AML-193 (cell line): Measurements from ENCODE around the gene DRC7.

Source experiments
- DNase-seq, 2 experiments: peaks; one replicate each; lab custom pipeline; 2025; lab: John Stamatoyannopoulos, UW

DRC7 gene

DNA sequence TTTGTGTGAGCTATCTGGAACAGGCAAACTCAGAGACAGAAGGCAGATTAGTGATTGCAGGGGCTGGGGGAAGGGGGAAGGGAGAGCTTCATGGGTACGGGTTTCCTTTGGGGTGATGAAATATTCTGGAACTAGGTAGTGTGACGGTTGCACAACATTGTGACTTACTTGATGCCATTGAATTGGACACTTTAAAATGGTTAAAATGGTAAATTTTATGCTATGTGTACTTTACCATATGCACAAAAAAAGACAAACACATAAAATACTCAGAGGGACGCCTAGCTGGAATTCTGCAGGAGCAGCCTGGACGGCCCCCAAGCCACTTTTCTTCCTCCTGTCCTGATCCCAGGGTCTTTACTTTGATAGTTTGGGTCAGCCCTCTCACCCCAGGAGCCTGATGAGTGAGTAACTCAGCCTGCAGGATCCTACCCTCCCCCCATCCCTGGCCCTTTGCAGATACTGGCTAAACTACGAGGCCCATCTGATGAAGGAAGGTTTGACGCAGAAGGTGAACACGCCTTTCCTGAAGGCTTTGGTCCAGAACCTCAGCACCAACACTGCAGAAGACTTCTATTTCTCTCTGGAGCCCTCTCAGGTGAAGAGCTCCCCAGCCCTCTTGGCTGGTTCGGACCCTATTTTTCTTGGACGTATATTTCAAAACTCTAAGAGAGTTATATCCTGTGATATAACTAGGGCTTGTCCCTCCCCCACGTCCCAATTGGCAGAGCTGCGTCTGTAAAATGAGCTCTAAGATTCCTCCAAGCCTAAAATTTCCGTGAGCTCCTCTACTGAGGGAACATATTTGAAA is 18.7 kb upstream of the DRC7 start:
- DNase-seq: peak; percentile 85 to 86

DNA sequence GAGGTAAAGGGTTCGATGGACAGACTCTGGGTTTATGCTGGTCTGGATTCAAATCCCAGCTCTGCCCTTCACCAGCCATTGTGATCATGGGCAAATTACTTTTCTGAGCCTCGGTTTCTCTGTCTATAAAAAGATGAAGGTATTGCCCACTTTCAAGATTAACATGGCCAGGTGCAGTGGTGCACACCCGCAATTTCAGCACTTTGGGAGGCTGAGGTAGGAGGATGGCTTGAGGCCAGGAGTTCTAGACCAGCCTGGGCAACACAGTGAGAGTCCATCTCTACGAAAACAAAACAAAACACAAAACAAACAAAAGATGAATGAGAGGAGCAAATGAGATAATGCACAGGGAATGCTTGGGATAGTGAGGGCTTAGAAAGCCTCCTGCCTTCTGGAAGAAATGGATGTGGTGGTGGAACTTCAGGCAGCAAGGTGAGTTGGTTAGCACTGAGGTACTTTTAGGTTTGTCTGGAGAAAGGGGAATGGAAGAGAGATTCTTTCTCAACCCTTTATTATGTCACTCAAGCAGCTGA is 18.0 kb upstream of the DRC7 start:
- DNase-seq: no peak

DNA sequence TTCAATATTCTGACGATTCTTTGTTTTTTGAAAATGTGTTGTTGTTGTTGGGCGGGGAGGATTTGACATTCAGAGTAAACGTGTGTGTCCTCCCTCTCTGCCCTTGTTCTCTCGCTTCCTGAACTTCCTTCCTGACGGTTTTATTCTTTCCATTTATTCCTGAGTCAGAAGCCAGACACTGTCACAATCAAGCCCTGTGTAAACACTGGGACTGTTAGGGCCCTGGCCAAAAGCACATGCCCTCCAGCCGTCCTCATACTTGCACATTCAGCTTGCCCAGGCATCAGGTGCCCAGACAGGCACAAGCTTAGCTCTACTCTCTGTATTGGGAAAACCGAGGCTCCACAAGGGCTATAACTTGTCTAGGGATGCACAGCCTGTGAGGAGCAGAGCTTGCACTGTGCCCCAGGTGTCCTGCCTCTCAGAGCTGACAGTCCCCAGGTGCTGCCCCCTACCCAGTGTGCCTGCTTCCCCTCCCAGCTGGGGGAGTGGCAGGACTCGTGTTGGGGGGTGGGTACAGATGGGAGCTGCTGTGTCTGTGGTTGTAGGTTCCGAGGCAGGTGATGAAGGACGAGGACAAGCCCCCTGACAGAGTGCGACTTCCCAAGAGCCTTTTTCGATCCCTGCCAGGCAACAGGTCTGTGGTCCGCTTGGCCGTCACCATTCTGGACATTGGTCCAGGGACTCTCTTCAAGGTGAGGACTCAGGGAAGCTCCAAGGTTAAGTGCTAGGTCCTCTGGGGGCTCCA is 16.8 kb upstream of the DRC7 start:
- DNase-seq: no peak

DNA sequence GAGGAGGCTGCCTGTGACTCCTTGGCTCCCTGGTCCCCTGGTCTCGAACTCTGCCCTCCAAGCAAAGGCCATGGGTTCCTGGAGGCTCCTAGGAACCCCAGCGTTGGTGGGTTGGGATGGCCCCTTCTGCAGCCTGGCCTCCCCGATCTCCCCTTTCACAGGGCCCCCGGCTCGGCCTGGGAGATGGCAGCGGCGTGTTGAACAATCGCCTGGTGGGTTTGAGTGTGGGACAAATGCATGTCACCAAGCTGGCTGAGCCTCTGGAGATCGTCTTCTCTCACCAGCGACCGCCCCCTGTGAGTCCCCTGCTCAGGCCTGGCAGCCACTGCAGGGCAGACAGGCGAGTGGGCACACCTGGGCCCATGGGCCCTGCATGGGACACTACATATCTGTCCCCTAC is 15.6 kb upstream of the DRC7 start:
- no peak for DNase-seq

DNA sequence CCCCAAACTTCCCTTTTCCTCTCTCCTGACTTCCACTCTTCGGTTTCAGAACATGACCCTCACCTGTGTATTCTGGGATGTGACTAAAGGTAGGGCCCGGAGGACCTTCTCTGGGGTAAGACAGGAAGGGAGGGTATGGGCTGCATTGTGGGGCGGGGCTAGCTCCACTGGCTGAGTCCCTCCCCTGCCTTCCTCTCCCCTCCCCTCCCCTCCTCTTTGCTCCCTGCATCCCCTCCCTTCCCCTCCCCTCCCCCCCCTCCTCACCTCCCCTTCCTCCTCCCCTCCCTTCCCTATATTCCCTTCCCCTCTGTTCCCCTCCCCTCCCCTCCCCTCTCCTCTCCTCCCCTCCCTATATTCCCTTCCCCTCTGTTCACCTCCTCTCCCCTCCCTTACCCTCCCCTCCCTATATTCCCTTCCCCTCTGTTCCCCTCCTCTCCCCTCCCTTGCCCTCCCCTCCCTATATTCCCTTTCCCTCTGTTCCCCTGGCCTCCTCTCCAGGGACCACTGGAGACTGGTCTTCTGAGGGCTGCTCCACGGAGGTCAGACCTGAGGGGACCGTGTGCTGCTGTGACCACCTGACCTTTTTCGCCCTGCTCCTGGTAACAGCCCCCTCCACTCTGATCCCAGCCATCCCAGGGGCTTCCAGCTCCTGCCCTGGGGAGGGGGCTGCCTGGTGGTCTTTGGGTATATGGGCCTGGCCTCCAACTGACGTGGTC is 14.7 kb upstream of the DRC7 start:
- DNase-seq: no peak

DNA sequence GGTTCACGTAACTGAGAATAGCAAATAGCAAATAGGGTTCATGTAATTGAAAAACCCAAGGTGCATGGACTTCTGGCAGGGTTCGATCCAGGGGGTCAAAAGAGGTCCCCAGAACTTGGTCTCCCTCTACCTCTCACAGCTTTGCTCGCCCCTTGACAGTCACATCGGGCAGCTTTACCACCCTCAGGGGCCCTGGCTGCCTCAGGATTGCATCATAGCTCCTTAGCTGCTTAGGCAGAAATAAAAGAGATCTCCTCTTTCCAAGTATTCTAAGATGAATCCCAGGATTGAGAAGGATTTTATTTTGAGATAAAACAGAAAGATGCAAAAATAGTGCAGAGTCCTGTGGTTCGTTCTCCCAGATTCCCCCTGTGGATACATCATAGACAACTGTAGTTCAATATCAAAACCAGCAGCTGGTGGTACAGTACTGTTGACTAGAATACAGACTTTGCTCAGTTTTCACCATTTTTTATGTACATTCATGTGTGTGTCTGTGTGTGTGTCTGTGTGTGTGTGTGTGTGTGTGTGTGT is 13.7 kb upstream of the DRC7 start:
- DNase-seq: peak; percentile 16 to 17

DNA sequence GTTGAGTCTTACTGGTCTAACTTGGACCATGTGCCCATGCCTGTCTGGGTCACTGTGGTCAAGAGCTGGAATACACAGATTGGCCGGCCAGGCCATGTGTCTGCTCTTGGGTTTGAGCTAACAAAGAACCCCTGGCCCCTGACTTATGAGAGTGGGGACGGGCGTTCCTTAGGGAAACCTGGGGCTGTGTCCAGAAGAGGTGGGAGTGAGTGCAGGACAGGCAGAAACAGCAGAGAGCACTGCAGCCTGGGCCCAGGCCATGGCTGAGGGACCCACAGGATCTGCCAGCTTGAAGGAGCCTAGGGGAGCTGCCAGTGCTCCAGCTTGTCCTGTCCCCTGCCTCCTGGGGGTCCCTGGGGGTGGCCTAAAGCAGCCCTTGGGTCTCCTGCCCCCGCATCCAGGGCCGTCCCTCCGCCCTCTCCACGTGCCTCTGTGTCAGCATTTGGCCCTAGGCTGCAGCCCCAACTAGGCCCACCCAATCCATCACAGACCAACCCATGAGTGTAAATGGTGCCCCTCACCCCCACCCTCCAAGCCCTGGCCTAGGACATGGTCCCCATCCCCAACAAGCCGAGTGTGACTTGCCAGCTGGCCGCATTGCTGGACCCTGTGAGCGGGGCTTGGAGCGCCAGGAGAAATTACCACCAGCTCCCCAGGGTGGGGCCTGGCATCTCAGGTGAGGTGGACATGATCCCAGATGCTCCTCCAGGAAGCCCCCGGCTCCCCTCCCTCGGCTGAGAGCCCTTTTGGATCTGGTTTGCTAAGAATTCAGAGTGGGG is 12.5 kb upstream of the DRC7 start:
- no peak for DNase-seq

DNA sequence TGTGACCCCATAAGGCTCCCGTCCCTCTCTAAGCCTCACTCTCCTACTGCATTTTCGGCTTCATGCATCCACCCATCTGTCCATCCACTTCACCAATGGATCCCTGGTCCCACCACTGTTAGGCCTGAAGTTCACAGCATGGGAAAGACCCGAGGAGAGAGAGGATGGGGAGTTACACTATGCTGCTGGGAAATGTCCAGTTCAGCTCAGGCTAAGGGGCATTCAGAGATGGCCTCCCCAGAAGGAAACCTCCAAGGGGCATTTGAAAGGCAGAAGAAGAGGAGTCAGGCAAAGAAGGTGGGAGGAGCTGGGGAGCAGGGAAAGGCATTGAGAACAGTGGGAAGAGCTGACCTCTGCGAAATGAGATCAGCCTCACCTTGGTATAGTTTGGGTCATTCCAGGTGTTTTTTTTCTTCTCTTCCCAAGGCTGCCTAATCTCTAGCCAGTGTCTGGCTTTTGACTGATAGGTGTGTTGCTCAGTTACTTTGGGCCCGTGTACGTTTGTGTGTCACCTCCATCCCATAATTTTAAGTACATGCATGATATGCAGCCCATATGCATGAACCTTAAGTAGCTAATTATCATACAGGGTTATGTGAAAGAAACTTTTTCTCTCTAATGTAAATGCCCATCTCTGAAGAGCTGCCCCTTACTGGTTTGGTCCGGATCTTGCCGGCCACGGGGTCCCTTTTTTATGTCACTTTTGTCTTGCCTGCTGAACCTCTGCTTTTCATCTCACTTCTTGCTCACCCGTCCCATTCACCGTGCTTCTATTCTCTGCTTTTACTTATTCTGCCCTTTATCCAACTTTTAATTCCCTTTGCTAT is 11.6 kb upstream of the DRC7 start:
- no peak for DNase-seq

DNA sequence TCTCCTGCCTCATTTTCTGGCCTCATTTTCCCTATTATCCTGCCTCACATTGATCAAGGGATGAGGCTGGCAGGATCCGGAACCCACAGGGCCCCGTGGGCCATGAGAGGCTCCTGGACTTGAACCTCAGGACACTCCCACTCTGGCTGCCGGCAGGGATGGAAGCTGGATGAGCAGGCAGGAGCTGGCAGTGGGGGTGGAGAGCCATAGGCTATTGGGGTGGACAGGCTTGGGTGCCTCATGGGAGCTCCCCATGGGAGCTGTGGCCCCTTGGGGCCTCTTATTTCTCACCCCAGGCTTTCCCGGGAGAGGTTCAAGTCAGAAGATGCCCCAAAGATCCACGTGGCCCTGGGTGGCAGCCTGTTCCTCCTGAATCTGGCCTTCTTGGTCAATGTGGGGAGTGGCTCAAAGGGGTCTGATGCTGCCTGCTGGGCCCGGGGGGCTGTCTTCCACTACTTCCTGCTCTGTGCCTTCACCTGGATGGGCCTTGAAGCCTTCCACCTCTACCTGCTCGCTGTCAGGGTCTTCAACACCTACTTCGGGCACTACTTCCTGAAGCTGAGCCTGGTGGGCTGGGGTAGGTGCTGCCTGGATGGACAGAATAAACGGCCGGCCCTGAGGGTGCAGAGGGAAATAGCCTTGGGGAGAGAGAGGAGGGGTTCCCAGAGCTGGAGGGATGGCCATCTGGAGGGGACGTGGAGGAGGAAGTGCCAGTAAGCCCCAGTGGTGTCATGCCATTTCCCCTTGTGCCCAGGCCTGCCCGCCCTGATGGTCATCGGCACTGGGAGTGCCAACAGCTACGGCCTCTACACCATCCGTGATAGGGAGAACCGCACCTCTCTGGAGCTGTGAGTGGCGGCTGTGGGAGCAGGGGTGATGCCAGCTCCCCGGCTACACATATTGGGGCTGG is 10.7 kb upstream of the DRC7 start:
- DNase-seq: no peak

DNA sequence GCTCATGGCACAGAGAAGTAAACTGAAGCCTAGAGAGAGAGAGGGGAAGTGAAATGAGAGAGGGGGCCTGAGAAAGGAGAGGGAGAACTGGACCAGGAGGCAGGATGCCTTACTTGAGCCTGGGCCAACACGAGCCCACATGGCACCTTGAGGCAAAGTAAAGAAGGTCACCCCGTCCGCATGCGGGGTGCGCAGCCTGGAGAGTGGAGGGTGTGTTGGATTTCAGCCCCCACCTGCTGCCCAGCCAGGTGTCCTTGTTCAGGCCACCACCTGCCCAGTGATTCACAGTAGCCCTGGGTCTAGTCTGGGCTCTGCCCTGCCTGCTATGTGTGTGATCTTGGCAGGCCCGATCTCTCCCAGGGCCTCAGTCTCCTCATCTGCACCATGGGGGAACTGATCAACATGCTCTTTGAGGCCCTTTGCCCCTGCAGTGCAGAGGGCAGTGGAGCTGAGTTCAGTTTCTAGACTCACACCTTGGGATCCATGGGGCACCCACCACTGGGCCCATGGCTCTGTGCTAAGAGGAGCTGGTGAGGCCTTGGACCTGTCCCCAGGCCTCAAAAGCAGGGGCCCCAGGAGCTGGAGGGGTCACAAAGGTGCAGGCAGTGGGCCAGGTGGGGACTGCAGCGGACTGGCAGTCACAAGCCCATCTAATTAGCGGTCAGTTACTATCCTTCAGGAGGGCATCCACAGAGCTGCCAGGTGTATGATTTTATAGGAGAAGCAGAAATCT is 9.8 kb upstream of the DRC7 start:
- DNase-seq: no peak

DNA sequence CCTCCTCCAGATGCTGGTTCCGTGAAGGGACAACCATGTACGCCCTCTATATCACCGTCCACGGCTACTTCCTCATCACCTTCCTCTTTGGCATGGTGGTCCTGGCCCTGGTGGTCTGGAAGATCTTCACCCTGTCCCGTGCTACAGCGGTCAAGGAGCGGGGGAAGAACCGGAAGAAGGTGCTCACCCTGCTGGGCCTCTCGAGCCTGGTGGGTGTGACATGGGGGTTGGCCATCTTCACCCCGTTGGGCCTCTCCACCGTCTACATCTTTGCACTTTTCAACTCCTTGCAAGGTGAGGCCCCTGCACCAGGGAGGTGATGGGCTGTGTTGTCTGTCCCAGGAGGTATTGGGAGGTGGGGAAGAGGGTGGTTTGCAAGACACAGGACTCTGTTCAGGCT is 9.0 kb upstream of the DRC7 start:
- DNase-seq: no peak

DNA sequence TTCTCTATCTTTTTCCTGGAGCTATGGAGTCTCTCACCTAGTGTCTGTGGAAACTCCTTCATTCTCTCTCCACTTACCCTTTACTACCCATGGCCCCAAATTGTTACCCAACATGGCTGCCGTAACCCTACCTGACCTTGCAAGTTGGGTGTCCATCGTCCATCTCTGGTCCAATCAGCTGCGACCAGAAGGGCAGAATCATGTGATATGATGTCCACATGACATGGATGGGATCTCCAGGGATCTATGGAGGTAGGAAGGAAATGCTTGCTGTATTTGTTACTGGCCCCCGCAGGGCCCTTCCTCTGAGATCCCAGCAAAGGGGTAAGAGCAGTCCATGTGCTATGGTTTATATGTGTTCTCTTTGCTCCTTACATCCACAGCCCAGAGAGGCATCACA is 8.0 kb upstream of the DRC7 start:
- no peak for DNase-seq

DNA sequence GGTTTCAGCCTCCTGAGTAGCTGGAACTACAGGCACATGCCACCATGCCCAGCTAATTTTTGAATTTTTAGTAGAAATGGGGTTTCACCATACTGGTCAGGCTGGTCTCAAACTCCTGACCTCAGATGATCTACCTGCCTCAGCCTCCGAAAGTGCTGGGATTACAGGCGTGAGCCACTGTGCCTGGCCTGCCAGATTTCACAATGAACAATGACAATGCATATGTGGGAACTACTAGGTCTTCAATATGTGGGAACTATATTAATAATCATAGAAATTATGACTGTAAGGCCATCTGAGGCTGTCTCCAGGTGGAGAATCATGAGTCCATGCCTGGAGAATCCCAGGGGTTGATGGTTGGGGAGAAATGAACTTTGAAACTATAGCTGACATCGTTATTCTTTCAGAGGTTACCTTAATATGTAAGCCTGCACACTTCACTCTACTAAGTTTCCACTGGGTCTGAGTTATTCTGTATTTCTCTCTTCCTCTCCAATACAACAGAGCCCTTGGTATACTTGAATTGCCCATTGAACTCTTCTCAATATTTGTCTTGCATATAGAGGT is 7.2 kb upstream of the DRC7 start:
- DNase-seq: peak; percentile 11 to 28

DNA sequence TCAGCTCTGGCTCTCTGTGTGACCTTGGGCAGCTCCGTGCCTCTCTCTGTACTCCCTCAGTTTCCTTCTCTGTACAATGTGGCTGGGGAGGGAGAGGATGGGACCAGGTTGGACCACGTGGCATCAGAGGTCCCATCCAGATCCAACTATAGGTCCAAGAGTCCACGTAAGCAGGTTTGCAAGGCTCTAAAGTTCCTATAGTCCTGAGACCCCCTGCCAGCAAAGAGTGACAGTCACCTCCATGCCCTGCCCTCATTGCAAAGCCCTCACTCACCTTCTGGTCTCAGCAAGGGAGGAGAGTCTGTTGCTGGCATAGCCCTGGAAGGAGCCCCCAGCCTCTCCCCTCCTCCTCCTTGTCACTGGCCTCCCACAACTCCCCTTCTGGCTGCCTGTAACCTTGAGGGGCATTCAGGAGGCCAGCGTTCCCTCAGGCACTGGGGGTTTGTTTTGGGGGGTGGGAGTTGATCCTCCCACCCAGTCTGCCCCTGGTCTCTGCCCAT is 6.1 kb upstream of the DRC7 start:
- no peak for DNase-seq

DNA sequence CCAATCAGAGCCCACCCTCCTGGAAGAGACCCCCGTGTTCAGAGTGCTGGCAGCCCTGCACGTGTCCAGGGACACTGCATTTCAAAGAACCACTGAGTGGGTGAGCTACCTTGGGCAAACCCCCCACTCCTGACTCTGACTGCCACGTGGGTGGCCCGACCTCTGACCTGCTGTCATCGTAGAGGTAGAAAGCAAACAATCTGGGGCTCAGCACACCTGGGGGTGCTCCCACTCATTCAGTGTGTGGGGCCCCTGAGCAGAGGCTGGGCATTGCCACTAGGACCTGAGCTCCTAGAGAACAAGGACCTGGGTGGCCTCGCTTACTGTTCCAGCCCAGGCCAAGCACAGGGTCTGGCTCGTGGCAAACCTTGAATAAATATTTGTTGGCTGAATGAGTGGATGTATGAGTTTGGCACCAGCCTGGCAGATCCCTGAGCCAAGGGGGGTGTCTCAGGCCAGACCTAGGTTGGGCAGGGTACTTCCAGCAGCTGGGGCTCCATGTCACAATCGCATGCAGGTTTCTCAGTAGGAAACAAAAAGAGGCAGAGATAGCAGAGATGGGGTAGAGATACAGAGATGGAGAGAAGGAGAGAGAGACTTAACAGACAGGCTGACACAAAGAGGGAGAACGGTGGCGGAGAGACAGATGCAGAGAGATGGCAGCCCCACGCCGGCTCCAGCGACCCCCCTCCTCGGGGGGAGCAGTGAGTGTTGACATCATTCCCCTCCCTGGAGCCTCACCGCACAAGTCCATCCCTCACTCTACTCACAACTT is 5.4 kb upstream of the DRC7 start:
- peak in 1 of 2 experiments; percentile 58 for DNase-seq

DNA sequence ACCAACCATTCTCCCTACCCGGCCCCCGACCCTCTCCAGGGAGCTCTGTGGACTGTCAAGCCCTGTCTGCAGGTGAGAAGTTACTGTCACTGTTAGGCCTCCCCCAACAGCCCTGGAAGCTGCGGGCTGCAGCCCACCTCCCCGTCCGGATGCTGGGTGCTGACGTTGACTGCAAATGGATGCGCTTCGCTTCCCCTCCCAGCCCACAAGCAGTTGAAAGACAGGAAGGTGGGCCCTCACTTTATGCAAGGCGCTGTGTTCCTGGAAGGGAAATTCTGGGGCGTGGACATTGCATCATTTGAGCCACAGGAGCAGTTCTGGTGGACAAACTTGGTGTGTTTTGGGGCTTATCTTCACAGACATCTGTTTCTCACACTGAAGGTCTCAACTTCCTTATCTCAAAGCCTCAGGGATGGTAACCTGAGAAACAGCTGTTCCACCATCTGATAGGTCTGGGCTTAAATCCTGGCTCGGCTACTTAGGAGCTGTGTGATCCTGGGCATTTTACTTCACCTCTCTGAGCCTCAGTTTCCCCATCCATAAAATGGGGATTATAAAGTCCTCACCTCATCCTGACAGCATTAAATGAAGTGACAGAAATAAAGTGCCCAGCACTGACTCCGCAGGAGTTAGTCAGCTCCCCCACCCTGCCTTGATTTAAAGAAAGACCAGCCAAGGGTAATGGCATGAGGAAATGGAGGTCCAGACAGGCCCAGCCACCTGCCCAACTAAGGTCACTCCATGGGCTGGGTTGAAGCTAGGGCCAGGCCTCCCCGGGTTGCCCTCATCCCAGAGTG is 4.6 kb upstream of the DRC7 start:
- DNase-seq: peak; percentile 92 to 95
